B cell (primary cell): ENCODE measurements around the gene ADAMTS8. TPM values are rescaled to one million over a fixed set of nuclear protein-coding genes. Genes with fewer than 3 reads are reported as not detected.

Experiments used
- ATAC-seq: fragments of 200-7000 bp; cut with Tn5 transposase; one replicate; pipeline ENCODE4 v1.10.0; 2021; ENCODE audit warnings: low read depth, mild to moderate bottlenecking, moderate number of reproducible peaks, moderate library complexity
- CTCF ChIA-PET: fragments of 350-600 bp; sonication (Branson Sonifier 250); formaldehyde crosslinking; loops from one replicate; lab custom pipeline; 2021; ENCODE audit warnings: antibody characterized with exemption, inconsistent platforms; lab: Charles Lee
- POLR2A ChIA-PET: fragments of 350-600 bp; sonication (Branson Sonifier 250); formaldehyde crosslinking; loops from one replicate; lab custom pipeline; 2021; ENCODE audit warnings: antibody characterized with exemption; lab: Charles Lee
- DNase-seq: peaks from one replicate; pipeline ENCODE4 v3.0.0; 2013
- H2AFZ ChIP-seq: 2 replicates; pipeline ENCODE4 v1.6.1; 2012; ENCODE audit warnings: mild to moderate bottlenecking, low read depth, low read length; ENCODE audit not compliant: insufficient read depth, poor library complexity, severe bottlenecking
- H3K27ac ChIP-seq, 2 donors: 1 replicate in 1 of 2; 2 replicates in 1 of 2; pipeline ENCODE4 v1.5.1; 2012 to 2013; ENCODE audit warnings: low read length in 2 of 2, mild to moderate bottlenecking in 2 of 2, moderate library complexity in 1 of 2
- H3K27me3 ChIP-seq, 4 experiments: fragments of 200-600 bp in 1 of 4; sonication (generic) in 1 of 4; replicated peaks in 1 of 4; 1 replicate in 2 of 4; 2 replicates in 2 of 4; pipeline versions ENCODE4 v1.6.1 to v1.7.0; 2013 to 2016; ENCODE audit warnings: low read length in 3 of 4, mild to moderate bottlenecking in 2 of 4, mixed read lengths in 1 of 4, moderate library complexity in 1 of 4; ENCODE audit not compliant: insufficient read depth in 4 of 4, control insufficient read depth in 3 of 4; ENCODE audit errors: control extremely low read depth in 1 of 4
- H3K36me3 ChIP-seq, 2 experiments: replicated peaks in 1 of 2; 1 replicate in 1 of 2; 2 replicates in 1 of 2; pipeline versions ENCODE4 v1.6.1 to v1.7.1; 2013; ENCODE audit warnings: low read length in 1 of 2; ENCODE audit not compliant: insufficient read depth in 2 of 2, control insufficient read depth in 1 of 2; ENCODE audit errors: control extremely low read depth in 1 of 2, extremely low read depth in 1 of 2
- H3K4me1 ChIP-seq, 2 donors: fragments of 200-600 bp in 1 of 2; sonication (generic) in 1 of 2; 1 replicate in 1 of 2; 2 replicates in 1 of 2; pipeline versions ENCODE4 v1.5.1 to v1.6.1; 2013 to 2017; ENCODE audit warnings: low read length in 2 of 2; ENCODE audit not compliant: control insufficient read depth in 2 of 2, insufficient read depth in 2 of 2
- H3K4me2 ChIP-seq: replicated peaks from 2 replicates; pipeline ENCODE3; 2012; ENCODE audit warnings: mild to moderate bottlenecking, low read depth, low read length; ENCODE audit not compliant: poor library complexity, severe bottlenecking
- H3K4me3 ChIP-seq, 5 experiments: fragments of 200-600 bp in 1 of 5; sonication (generic) in 1 of 5; 1 replicate in 3 of 5; 2 replicates in 2 of 5; pipeline versions ENCODE4 v1.5.1 to v1.7.0; 2011 to 2016; ENCODE audit warnings: low read length in 4 of 5, mild to moderate bottlenecking in 4 of 5, low read depth in 2 of 5, control low read depth in 1 of 5, moderate library complexity in 1 of 5; ENCODE audit not compliant: insufficient read depth in 1 of 5; ENCODE audit errors: control extremely low read depth in 1 of 5, extremely low read depth in 1 of 5
- H3K79me2 ChIP-seq: fragments of 200-600 bp; sonication (generic); one replicate; pipeline ENCODE4 v1.6.0; 2016; ENCODE audit warnings: low read length; ENCODE audit not compliant: control insufficient read depth, insufficient read depth
- H3K9ac ChIP-seq: fragments of 200-600 bp; sonication (generic); 2 replicates; pipeline ENCODE4 v1.6.1; 2017; ENCODE audit warnings: mild to moderate bottlenecking, low read length, moderate library complexity
- H3K9me3 ChIP-seq, 3 donors: one replicate each; pipeline versions ENCODE4 v1.6.1 to v1.7.1; 2013; ENCODE audit warnings: low read length in 2 of 3; ENCODE audit not compliant: control insufficient read depth in 2 of 3, insufficient read depth in 1 of 3; ENCODE audit errors: control extremely low read depth in 1 of 3
- H4K20me1 ChIP-seq: 2 replicates; pipeline ENCODE4 v1.6.0; 2012; ENCODE audit warnings: mild to moderate bottlenecking, low read length; ENCODE audit not compliant: insufficient read depth, control insufficient read depth, poor library complexity, severe bottlenecking
- H3K27ac Mint-ChIP-seq: one replicate; pipeline ENCODE4 v1.8.0; 2021; ENCODE audit warnings: mixed read lengths
- H3K27me3 Mint-ChIP-seq: one replicate; pipeline ENCODE4 v1.8.0; 2021; ENCODE audit warnings: mixed read lengths
- H3K4me1 Mint-ChIP-seq: one replicate; pipeline ENCODE4 v1.8.0; 2021; ENCODE audit warnings: mixed read lengths
- H3K4me3 Mint-ChIP-seq: one replicate; pipeline ENCODE4 v1.8.0; 2021; ENCODE audit warnings: mixed read lengths
- H3K9me3 Mint-ChIP-seq: one replicate; pipeline ENCODE4 v1.8.0; 2022; ENCODE audit warnings: mixed read lengths; ENCODE audit not compliant: insufficient read depth
- EZH2 ChIP-seq: IDR thresholded peaks from 2 replicates; pipeline ENCODE4 v1.6.1; 2012; ENCODE audit warnings: borderline replicate concordance, low read depth, mild to moderate bottlenecking, moderate library complexity, low read length; ENCODE audit not compliant: insufficient read depth, poor library complexity, severe bottlenecking
- WGBS: methylation state at CpG from one replicate; pipeline ENCODE4 v1.1.5; 2013; ENCODE audit warnings: missing lambda C conversion rate; ENCODE audit not compliant: insufficient coverage; 5-methylcytosine and 5-hydroxymethylcytosine counted together
- intact Hi-C: fragments of 100-400 bp; cut with micrococcal nuclease; formaldehyde crosslinking; loops from one replicate; pipeline ENCODE4 v1.10.0; 2022
- polyA plus RNA-seq: library from polyadenylated mRNA; depleted of rRNA; stranded (reverse); fragments of >200 nt; gene quantifications from 2 replicates; pipeline ENCODE4 v1.2.3, GENCODE V29; 2012
- total RNA-seq, 2 donors: library from RNA; stranded (reverse); fragments of 120-200 nt in 1 of 2; gene quantifications; 1 replicate in 1 of 2; 2 replicates in 1 of 2; pipeline versions ENCODE4 v1.2.3 to v1.2.4, GENCODE V29; 2013 to 2022
- TF ChIP-seq, protein P1 (sequence below): fragments of 200-600 bp; IDR thresholded peaks from one replicate; pipeline ENCODE4 v1.8.0; 2022; ENCODE audit warnings: antibody characterized with exemption, mild to moderate bottlenecking

ADAMTS8 gene
- total and polyA plus RNA-seq, 2 donors (not counting 1 experiment from before 2014, with no cell fraction given): not detected

DNA sequence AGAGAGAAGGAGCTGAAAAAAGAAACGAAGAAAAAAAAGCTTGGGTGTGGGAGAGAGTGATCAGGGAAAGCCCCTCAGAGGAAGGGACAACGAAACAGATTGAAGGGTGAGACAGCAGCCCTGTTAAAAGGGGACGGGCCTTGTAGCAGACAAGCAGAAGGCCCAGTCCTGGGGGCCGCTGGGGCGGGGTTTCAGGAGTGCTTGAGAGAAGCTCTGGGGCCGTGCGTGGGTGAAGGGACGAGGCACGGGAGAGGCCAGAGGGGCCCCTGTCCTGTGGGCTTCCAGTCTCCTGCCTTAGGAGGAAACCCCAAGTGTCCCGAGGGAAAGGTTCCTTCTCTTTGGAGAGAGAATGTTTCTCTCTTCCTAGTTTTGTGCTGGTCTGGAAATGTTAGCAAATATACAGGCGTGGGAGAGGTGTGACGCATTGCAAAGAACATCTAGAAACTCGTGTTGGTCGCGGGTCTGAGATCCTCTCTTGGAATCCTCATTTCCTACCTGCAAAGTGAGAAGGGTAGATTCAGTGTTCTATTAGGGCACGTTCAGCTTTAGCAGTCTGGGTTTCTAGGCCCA is 48.6 kb upstream of the ADAMTS8 start:
- ChIA-PET POLR2A (no interaction called here), CTCF (no interaction called here)
- 89% methylated on average over 14 of the region's 16 CpGs for WGBS
- no peaks in the 10 kb centered on the region for H3K4me1 ChIP-seq
- no peaks in the 10 kb centered on the region for H4K20me1 ChIP-seq
- no peak for DNase-seq
- H3K9me3 ChIP-seq: no peaks in the 10 kb centered on the region
- Mint-ChIP-seq H3K9me3 (no peaks in the 10 kb centered on the region), H3K4me1 (no peaks in the 10 kb centered on the region), H3K27me3 (peaks cover 5% of the 10 kb centered on the region), H3K27ac (no peak overlapping the region), H3K4me3 (no peak overlapping the region)
- intact Hi-C loops: no loop called here
- H3K36me3 ChIP-seq: no peaks in the 10 kb centered on the region
- H3K27me3 ChIP-seq: no peaks in the 10 kb centered on the region
- H3K79me2 ChIP-seq: no peaks in the 10 kb centered on the region
- TF ChIP-seq, protein P1, sequence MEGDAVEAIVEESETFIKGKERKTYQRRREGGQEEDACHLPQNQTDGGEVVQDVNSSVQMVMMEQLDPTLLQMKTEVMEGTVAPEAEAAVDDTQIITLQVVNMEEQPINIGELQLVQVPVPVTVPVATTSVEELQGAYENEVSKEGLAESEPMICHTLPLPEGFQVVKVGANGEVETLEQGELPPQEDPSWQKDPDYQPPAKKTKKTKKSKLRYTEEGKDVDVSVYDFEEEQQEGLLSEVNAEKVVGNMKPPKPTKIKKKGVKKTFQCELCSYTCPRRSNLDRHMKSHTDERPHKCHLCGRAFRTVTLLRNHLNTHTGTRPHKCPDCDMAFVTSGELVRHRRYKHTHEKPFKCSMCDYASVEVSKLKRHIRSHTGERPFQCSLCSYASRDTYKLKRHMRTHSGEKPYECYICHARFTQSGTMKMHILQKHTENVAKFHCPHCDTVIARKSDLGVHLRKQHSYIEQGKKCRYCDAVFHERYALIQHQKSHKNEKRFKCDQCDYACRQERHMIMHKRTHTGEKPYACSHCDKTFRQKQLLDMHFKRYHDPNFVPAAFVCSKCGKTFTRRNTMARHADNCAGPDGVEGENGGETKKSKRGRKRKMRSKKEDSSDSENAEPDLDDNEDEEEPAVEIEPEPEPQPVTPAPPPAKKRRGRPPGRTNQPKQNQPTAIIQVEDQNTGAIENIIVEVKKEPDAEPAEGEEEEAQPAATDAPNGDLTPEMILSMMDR: no peak
- no peak for TF ChIP-seq EZH2
- no peak overlapping the region for H3K4me2 ChIP-seq
- H2AFZ ChIP-seq: no peak overlapping the region
- H3K27ac ChIP-seq: no peak overlapping the region
- ATAC-seq: no peak
- H3K9ac ChIP-seq: no peak overlapping the region
- no peak overlapping the region for H3K4me3 ChIP-seq

DNA sequence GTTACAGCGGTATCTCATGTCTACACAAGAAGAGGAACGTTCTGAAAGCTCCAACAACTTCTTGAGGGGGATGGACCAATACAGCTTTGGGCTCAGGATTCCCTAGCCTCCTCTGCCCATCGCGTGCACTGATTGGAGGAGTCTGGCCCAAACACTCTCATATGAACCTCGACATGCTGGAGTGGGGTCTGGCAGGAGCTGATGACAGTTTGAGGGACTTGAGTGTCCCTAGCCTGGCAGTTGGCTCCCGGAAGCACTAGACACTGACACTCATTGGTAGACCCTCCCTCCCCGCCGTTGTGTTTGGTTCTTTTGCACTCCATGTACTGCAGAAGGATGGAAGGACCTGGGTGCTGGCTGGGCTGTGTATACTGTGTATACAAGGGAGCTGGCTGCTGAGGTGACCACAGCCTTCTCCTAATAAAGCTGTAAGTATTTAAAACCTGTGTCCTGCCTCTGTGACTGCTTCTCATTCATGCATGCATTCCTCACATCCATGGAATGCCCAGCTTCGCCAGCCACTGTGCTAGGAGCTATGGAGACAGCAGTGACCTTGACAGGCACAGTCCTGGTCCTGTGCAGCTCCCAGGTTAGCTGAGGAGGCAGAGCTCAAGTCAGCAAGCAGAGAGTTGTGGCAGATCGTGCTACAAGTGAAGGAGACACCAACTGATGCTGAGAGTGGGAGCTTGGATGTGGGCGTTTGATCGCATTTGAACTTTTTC is 48.0 kb upstream of the ADAMTS8 start:
- H3K27me3 Mint-ChIP-seq: peaks cover 5% of the 10 kb centered on the region
- H3K9me3 ChIP-seq: no peaks in the 10 kb centered on the region
- H3K4me2 ChIP-seq: no peak overlapping the region
- H4K20me1 ChIP-seq: no peaks in the 10 kb centered on the region
- H2AFZ ChIP-seq: no peak overlapping the region
- POLR2A ChIA-PET: no interaction called here
- CTCF ChIA-PET: no interaction called here
- no peaks in the 10 kb centered on the region for H3K36me3 ChIP-seq
- DNase-seq (no peak), ATAC-seq (no peak)
- H3K79me2 ChIP-seq: no peaks in the 10 kb centered on the region
- 83% methylated on average over 8 of the region's 12 CpGs for WGBS
- TF ChIP-seq, protein P1: no peak
- no peak for TF ChIP-seq EZH2
- intact Hi-C loops: no loop called here
- no peak overlapping the region for H3K4me3 ChIP-seq
- no peaks in the 10 kb centered on the region for H3K27me3 ChIP-seq
- no peak overlapping the region for H3K27ac Mint-ChIP-seq
- no peak overlapping the region for H3K4me3 Mint-ChIP-seq
- no peaks in the 10 kb centered on the region for H3K4me1 Mint-ChIP-seq
- no peaks in the 10 kb centered on the region for H3K9me3 Mint-ChIP-seq
- H3K4me1 ChIP-seq: no peaks in the 10 kb centered on the region
- no peak overlapping the region for H3K9ac ChIP-seq
- H3K27ac ChIP-seq: no peak overlapping the region
